ENCODE measurements around the gene ADCY9.

- TF ChIP-seq CTCF (IDR thresholded peaks at IDR 0.05) (no peak), POLR2A (IDR thresholded peaks at IDR 0.05) (no peak)
Observed at GRCh38 chr16:3995001-3995400, 121.2 kb downstream of the ADCY9 start.
